ENCODE results near the gene GPATCH2.
"Not testable (repeated sequence)": the region's sequence is repeated elsewhere in the genome, so short reads cannot be mapped to it uniquely, and the experiment has no call there.

GPATCH2 gene

DNA sequence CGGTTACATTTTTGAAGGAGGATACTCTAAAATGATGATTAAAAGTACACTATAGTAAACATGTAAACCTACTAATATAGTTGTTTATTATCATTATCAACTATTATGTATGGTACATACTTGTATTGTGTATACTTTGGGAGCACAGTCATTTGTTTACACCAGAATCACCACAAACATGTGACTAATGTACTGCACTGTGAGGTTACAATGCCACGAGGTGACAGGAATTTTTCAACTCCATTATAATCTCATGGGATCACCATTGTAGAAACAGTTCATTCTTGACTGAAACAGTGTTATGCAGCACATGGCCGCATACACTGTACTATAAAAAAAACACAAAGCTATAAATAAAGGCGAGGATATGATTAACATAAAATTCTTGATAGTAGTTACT, 44.3 kb downstream of the GPATCH2 start:
- no peaks in the 10 kb centered on the region for H3K27me3 ChIP-seq (ENCODE audit: insufficient read depth, poor library complexity, severe bottlenecking)
- H3K4me3 ChIP-seq (replicated peaks; ENCODE audit: insufficient read depth, low read length): no peak overlapping the region
- TF ChIP-seq, protein P1, sequence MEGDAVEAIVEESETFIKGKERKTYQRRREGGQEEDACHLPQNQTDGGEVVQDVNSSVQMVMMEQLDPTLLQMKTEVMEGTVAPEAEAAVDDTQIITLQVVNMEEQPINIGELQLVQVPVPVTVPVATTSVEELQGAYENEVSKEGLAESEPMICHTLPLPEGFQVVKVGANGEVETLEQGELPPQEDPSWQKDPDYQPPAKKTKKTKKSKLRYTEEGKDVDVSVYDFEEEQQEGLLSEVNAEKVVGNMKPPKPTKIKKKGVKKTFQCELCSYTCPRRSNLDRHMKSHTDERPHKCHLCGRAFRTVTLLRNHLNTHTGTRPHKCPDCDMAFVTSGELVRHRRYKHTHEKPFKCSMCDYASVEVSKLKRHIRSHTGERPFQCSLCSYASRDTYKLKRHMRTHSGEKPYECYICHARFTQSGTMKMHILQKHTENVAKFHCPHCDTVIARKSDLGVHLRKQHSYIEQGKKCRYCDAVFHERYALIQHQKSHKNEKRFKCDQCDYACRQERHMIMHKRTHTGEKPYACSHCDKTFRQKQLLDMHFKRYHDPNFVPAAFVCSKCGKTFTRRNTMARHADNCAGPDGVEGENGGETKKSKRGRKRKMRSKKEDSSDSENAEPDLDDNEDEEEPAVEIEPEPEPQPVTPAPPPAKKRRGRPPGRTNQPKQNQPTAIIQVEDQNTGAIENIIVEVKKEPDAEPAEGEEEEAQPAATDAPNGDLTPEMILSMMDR (IDR thresholded peaks at IDR 0.05; ENCODE audit: insufficient read depth, low read length): no peak
- TF ChIP-seq SPI1 (IDR thresholded peaks at IDR 0.05; ENCODE audit: borderline replicate concordance, low read depth) (no peak), POLR2AphosphoS5 (IDR thresholded peaks at IDR 0.05; ENCODE audit: low read depth) (no peak), GABPA (IDR thresholded peaks at IDR 0.05; ENCODE audit: low read depth) (no peak)
- TF ChIP-seq, protein P2, sequence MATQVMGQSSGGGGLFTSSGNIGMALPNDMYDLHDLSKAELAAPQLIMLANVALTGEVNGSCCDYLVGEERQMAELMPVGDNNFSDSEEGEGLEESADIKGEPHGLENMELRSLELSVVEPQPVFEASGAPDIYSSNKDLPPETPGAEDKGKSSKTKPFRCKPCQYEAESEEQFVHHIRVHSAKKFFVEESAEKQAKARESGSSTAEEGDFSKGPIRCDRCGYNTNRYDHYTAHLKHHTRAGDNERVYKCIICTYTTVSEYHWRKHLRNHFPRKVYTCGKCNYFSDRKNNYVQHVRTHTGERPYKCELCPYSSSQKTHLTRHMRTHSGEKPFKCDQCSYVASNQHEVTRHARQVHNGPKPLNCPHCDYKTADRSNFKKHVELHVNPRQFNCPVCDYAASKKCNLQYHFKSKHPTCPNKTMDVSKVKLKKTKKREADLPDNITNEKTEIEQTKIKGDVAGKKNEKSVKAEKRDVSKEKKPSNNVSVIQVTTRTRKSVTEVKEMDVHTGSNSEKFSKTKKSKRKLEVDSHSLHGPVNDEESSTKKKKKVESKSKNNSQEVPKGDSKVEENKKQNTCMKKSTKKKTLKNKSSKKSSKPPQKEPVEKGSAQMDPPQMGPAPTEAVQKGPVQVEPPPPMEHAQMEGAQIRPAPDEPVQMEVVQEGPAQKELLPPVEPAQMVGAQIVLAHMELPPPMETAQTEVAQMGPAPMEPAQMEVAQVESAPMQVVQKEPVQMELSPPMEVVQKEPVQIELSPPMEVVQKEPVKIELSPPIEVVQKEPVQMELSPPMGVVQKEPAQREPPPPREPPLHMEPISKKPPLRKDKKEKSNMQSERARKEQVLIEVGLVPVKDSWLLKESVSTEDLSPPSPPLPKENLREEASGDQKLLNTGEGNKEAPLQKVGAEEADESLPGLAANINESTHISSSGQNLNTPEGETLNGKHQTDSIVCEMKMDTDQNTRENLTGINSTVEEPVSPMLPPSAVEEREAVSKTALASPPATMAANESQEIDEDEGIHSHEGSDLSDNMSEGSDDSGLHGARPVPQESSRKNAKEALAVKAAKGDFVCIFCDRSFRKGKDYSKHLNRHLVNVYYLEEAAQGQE (IDR thresholded peaks at IDR 0.05; ENCODE audit: insufficient replicate concordance, low read depth): no peak
- no peak for DNase-seq (ENCODE audit: low read depth in 1 of 2, low spot score in 1 of 2)
- no peak overlapping the region for H3K27ac ChIP-seq (replicated peaks)

DNA sequence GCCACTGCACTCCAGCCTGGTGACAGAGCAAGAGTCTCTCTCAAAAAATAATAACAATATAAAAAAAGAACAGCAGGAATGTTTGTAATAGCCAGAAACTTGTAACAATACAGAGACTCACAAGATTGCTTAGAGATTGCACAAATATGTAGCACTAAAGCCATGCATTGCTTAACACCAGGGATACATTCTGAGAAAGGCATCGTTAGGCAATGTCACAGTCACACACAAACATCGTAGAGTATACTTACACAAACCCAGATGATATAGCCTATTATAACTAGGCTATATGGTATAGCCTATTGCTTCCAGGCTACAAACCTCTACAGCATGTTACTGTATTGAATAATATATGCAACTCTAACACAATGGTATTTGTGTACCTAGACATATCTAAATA, 45.3 kb downstream of the GPATCH2 start:
- TF ChIP-seq, protein P1 (IDR thresholded peaks at IDR 0.05; ENCODE audit: insufficient read depth, low read length): no peak
- no peak for TF ChIP-seq POLR2AphosphoS5 (IDR thresholded peaks at IDR 0.05; ENCODE audit: low read depth)
- TF ChIP-seq, protein P2 (IDR thresholded peaks at IDR 0.05; ENCODE audit: insufficient replicate concordance, low read depth): no peak
- TF ChIP-seq SPI1 (IDR thresholded peaks at IDR 0.05; ENCODE audit: borderline replicate concordance, low read depth): no peak
- TF ChIP-seq GABPA (IDR thresholded peaks at IDR 0.05; ENCODE audit: low read depth): no peak
- H3K27ac ChIP-seq (replicated peaks): no peak overlapping the region
- no peaks in the 10 kb centered on the region for H3K27me3 ChIP-seq (ENCODE audit: insufficient read depth, poor library complexity, severe bottlenecking)
- no peak overlapping the region for H3K4me3 ChIP-seq (replicated peaks; ENCODE audit: insufficient read depth, low read length)
- peak in 1 of 2 experiments; percentile 9 for DNase-seq (ENCODE audit: low read depth in 1 of 2, low spot score in 1 of 2)

DNA sequence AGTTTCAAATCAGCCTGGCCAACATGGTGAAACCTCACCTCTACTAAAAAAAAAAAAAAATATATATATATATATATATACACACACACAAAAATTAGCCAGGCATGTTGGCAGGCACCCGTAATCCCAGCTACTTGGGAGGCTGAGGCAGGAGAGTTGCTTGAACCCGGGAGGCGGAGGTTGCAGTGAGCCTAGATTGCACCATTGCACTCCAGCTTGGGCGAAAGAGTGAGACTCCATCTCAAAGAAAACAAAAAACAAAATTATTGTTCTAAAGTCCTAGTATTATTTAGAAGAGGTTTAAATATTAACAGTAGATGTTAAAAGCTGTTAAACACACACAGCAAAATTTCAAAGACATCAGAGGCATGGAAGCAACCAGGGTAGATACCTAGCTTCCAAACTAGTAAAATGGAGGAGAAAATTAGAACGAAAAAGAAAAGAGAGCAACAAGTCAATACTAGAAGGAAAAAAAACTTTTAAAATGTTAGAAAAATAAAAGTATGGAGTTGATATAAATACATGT, 46.5 kb downstream of the GPATCH2 start:
- not testable (repeated sequence) for H3K27me3 ChIP-seq (ENCODE audit: insufficient read depth, poor library complexity, severe bottlenecking); H3K27ac ChIP-seq (replicated peaks); H3K4me3 ChIP-seq (replicated peaks; ENCODE audit: insufficient read depth, low read length); DNase-seq (ENCODE audit: low read depth in 1 of 2, low spot score in 1 of 2)

- TF ChIP-seq, protein P1 (IDR thresholded peaks at IDR 0.05; ENCODE audit: insufficient read depth, low read length): no peak
- TF ChIP-seq GABPA (IDR thresholded peaks at IDR 0.05; ENCODE audit: low read depth): no peak
- no peak for TF ChIP-seq POLR2AphosphoS5 (IDR thresholded peaks at IDR 0.05; ENCODE audit: low read depth)
- TF ChIP-seq, protein P2 (IDR thresholded peaks at IDR 0.05; ENCODE audit: insufficient replicate concordance, low read depth): no peak
- TF ChIP-seq SPI1 (IDR thresholded peaks at IDR 0.05; ENCODE audit: borderline replicate concordance, low read depth): no peak
- H3K27me3 ChIP-seq (ENCODE audit: insufficient read depth, poor library complexity, severe bottlenecking): no peaks in the 10 kb centered on the region
- DNase-seq (ENCODE audit: low read depth in 1 of 2, low spot score in 1 of 2): no peak
These were observed 53.6 kb downstream of the GPATCH2 start for GRCh38 chr1:217577336-217577735.

More at GRCh38 chr1:217577336-217577735, 53.6 kb downstream of the GPATCH2 start:
- no peak overlapping the region for H3K27ac ChIP-seq (replicated peaks)
- no peak overlapping the region for H3K4me3 ChIP-seq (replicated peaks; ENCODE audit: insufficient read depth, low read length)
